CD4-positive, alpha-beta T cell treated with Interleukin-15 for 1 hour (primary cell): Measurements from ENCODE around the gene ARRB1.
A peak's percentile ranks its signal among the peaks of the same experiment; 100 is the strongest.

Experiments
- DNase-seq: peaks from one replicate; pipeline ENCODE4 v3.0.0-alpha.2; 2020

Gene ARRB1

DNA sequence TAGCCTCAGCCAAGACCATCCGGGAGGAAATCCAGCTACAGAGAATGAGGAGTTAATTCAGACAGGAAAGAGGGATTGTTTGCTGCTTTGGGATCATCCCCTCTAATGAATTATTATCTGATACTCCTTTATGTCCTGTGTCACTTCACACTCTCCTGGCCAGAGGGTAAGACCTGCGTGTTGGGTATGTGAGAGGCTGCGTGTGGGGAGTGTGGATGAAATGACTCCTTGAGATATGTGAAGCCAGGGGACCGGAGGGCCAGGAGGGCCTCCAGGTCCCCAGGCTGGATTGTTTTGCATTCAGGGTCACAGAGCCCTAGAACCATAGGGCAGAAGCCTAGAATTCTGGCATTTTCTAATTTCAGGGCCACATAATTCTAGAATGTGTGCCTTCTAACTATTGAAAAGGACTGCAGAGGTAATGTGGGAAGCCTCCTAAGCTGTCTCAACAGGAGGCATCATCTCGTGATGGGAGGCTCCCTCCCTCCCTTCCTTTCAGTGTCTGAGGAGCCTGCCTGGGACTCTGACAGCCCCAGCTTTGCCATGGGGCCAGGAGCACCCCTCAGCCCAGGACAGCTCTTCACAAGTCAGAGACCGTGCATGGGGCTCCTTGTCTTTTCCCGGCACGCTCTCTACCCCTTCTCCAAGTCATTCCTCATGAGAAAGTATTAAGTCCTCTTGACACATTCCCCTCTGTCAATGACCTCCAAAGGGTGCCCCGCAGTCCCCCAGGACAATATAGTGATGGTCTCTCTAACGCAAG is 107.2 kb downstream of the ARRB1 start:
- no peak for DNase-seq

- no peak for DNase-seq
Measured at GRCh38 chr11:75242722-75243600, 108.5 kb downstream of the ARRB1 start.

GRCh38 chr11:75241906-75242644 is 109.4 kb downstream of the ARRB1 start:
- DNase-seq, result no peak

- DNase-seq, result peak; percentile 86
Measured at GRCh38 chr11:75241036-75241905, 110.2 kb downstream of the ARRB1 start.

DNA sequence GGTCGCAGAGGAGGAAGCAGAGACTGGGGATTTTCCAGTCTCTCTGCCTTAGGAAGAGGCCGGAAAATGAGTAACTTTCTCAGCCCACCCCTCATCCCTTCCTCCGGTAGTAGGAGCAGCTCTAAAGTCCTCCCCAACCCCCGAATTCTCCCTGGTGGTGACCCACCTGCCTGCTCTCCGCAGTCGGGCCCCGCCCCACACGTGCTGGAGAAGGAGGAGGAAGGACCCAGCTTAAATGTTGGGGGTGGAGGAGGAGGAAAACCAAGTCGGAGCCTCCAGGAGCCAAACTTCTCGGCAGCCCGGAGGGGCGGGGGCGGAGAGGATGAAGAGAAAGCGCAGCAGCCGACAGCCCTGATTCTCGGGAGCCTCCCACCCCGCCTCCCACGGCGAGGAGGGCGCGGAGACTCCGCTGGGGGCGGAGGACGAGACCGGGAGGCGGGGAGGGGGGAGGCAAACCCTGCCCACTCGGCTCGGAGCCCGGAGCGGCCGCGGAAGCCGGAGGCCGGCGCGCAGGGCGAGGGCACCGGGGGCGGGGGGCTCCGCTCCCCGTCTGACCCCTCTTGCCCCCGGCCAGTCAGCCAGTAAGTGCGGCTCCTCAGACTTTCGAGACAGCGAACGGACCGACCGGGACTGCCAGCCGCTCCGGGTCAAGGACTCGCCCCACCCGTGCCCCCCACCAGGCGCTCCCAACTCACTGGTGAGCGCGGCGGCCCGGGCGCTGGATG is 111.0 kb downstream of the ARRB1 start, which contains the start of gene TPBGL:
Gene TPBGL, plus strand, starts transcription at position 464 of the 725 bp plus-strand sequence. CDS start 276 bp downstream, outside the sequence.
- DNase-seq, result no peak

DNA sequence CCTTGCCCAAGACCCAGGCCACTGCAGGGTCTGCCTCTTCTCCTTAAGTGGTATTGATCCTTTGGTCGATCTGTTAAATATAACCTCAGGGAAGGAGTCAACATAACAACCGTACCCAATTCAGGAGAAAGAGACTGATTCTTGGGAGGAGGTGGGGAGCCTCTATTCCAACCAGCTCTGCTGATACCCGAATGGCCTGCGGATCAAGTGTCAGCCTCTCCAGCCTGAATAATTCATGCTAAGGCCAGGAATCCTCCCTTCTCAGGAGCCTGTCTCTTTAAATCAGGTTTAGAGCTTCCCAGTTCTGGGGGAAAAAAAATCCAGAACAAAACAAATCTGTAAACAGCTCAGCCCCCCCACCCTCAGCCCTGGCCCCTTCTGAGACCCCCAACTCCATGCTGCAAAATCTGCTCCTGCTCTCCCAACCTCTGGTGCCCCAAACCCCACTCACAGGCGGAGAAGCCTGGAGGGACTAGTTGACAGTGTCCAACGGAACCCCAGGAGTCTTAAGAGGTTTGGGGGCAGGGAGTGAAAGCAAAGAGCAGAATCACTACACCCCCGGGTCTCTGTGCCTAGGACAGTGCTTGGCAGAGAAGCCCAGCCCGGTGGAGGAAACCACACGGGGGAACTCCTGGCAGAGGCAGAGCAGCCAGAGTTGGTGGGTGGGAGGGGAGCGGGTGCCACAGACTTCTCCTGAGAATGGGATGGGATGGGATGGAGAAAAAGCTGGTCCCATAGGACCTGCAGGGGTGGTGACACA is 111.8 kb downstream of the ARRB1 start:
- DNase-seq, result no peak

DNA sequence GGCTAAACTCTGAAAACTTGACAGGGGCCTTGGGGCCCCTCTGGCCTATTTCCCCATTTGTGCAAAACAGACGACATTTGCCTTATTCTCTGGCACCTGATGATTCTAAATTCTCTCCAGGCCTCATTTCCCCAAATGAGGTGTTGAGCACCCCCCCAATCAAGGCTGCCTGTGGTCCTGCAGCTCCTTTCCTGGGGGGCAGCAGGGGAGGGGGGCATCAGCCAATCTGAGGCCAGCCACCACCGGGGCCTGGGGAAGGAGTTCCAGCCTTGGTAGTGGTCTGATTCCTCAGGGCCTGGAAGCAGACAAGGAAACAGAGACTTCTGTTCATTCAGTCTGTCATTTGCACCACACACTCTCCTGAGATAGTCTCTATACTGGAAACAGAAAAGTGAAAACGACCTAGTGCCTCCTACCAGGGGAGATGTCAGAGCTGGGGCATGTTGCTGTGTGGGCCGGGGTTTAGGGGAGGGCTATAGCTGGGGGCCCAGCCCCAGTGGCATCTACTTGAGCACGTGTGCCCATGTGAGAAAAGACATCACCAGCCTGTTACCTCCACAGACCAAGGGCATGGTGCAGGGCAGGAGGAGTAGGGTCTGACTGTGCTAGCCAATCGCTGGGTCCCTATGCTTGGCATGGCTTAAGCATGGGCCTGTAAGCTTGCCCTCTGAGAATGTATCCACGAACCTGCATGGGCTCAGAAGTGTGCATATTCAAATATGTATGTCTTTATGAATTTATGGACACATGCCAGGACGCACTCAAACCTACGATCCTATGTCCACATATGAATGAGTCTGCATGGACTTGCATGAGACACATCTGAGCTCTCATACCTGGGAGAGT is 112.6 kb downstream of the ARRB1 start:
- no peak for DNase-seq

DNA sequence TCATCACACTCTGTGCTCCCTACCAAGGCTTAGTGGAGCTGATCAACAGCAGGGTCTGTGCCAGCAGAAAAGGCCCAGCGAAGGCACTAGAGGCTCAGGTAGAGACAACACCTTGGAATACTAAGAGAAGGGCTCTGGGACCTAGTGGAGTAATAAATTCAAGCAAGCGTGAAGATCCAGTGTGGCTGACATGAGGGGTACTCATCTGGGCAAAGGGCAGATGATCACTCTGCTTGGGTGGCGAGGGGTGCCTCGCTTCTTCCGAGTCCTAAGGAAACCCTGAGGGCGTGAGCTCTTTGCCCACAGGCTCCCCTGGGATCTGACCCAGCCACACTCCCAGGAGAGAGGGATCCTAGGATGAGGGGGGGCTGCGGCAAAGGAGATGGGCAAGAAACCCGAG is 114.4 kb downstream of the ARRB1 start:
- no peak for DNase-seq

- DNase-seq, result no peak
Measured at GRCh38 chr11:75236062-75236461, 115.4 kb downstream of the ARRB1 start.

DNA sequence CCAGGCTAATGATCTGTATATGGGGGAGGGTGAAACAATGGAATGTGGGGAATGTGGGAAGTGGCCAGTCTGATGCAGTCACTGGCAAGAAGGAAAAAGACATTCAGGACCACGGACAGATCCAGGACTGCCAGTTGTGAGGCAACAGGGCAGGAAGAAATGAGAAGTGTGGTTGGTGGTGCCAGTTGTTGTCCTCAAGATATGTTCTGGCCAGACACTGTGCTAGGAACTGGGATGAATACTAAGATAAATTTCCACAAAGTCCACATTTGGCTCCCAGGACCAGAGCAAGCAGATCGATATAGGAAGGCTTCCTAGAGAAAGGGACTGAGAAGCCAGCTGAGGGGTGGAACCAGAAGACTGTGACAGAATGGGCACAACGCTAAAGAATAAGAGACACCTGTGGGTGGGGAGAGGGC is 117.7 kb downstream of the ARRB1 start:
- DNase-seq, result no peak

DNA sequence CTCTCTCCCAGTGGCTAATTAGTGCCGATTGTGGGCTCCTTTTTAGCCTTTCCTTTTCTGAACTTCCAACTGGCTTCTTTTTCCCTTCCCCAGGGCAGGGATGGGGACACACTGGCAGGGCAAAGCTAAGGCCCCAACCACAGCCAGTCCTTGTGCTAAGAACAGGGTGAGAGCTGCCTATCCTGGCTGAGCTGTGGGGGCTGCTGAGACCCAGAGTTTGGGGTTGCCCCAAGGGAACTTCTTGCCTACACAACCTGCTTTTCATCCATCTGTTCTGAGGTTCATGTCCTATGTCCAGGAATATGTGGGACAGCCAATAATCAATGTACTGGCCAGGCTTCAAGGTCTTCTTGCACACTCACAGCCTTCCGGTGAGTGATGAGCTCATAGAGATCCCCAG is 120.8 kb downstream of the ARRB1 start:
- DNase-seq, result no peak

- DNase-seq, result no peak
Measured at GRCh38 chr11:75229466-75229865, 122.0 kb downstream of the ARRB1 start.

DNA sequence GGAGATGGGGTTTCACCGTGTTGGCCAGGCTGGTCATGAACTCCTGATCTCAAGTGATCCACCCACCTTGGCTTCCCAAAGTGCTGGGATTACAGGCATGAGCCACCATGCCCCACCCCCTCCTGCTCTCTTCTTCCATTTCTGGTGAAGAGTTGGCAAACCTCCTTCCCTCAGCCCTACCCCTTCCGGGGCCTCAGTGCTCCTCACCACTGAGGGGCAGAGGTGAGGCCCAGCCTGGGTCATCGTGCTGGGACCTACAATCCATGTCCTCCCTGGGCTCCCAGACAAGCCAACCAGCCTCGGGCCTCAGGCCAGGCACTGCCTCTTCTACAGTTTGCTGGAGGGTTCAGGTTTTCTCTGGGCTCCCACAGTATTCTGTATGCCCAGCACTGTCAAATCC is 125.7 kb downstream of the ARRB1 start:
- no peak for DNase-seq

DNA sequence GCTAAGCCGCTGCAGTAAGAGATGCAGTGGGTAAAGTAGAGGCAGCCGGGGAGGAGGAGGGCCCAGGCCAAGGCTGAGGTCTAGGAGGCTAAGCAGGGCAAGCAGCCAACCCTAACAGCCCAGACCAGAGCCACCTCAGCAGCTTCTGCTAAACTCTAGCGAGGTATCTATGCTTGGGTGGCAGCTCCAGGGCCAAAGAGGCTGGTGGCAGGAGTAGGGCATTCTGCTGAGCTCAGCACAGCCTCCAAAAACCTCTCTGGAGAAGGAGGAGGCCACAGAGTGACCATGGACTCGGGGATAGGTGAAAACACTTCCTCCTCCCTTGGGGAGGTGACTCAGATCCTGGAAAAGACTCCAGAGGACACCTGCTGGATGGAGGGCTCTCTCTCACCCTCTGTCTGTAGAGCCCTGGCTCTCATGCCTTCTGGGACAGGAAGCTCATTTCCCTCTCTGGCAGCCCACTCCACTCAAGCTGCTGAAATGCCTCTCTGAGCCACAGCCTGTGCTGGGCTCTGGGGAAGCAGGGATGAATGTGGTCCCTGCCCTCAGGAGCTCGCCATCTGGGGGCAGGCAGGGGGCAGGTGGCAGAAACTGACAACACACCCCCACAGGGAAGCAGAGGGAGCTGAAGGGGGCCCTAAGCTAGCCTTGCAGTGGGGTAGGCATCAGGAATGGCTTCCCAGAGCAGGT is 127.4 kb downstream of the ARRB1 start:
- DNase-seq, result no peak

- DNase-seq, result no peak
Measured at GRCh38 chr11:75219869-75220268, 131.6 kb downstream of the ARRB1 start.

DNA sequence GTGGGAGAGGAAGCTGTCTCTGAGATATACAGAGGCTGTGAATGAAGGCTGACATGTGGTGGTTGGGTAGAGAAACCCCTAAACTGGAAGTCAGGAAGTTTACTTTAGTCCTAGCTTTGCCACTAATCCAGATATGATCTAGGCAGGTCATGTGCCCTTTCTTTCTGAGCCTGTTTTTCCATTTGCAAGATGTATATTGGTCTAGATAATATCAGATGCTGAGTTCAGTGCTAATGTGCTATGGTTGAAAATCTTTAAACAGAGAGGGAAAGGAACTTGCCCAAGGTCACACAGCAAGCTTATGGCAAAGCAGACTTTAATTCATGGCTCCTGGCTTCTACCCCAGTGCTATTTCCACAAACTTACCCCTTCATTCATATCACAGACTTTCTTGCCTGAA is 136.6 kb downstream of the ARRB1 start:
- no peak for DNase-seq

DNA sequence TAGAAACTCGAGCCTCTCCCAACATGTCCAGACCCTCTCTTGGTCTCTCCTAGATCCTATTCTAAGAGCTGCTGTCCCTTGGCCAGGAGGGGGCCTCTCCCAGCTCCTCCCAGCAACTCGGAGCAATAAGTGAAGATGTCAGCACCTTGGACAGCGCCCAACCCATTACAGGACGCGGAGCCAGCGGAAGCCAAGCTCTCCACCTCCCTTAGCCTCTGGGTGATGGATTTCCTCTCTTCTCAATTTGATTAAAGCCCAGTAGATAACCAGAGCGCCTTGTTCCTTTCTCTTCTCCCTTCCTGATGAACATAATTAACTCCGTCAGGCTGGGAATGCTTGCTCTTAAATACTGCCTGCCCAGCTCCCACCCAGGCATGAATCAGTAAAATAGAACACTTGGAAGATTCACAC is 137.0 kb downstream of the ARRB1 start:
- DNase-seq, result peak; percentile 53
